Suppressor macrophage treated with lipopolysaccharide for 1 hour (primary cell): ENCODE data around the gene SLCO4A1.

Experiments
- DNase-seq, 3 donors: peaks; one replicate each; pipeline ENCODE4 v3.0.0-alpha.2; 2020 to 2022

Gene SLCO4A1

GRCh38 chr20:62718546-62718945, 76.2 kb downstream of the SLCO4A1 start:
- no peak for DNase-seq

GRCh38 chr20:62719250-62719935, 77.1 kb downstream of the SLCO4A1 start:
- no peak for DNase-seq
